Central memory CD4-positive, alpha-beta T cell (primary cell): ENCODE data around the gene ANKRD62.
"Not testable (repeated sequence)": the region's sequence is repeated elsewhere in the genome, so short reads cannot be mapped to it uniquely, and the experiment has no call there.

Experiments used
- DNase-seq: peaks from one replicate; pipeline ENCODE4 v3.0.0; 2022

Gene ANKRD62

DNA sequence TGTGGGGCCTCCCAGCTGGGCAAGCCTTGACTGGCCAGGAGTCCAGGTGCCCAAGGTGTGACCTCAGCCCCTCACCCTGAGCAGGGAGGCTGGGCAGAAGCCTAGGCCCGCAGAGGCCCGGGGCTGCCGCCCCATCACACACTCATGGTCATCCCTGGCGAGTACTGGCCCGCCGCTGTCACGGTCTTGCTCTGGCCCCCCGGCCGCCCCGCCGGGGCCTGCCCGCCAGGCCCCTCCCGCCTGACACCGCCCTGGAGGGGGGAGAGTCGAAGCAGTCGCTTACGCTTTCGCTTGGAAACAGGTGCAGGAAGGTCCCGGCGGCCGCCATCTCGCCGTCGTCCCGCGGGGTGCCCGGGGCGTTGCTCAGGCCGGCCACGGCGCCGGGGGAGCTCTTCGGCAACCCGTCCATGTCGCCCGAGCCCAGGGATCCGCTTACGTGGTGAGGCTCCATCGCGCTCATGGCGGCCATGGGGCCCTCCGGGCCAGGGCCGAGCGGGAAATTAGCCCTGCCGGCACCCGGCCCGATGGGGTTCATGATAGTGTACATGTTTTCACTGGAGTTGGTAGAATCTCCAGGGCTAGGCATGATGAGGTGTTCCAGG, 26.6 kb upstream of the ANKRD62 start:
- no peak for DNase-seq

DNA sequence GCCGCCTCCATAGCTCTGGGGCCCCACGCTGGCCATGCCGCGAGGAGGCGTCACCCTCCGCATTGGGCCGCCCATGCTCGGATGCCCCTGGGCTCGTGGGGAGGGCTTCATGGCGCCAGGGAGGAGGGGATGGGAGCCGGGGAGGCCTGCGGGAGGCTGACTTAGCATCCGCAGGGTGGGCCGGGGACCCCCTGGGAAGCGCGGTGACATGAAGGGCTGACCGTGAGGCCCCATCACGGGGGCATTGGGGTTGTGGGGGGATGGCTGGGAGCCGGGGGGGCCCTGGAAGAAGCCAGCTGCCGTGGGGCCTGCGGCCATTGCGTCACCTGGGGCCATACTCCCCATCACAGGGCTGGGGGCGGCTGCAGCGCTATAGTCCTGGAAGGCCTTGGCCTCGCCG, 26.0 kb upstream of the ANKRD62 start:
- no peak for DNase-seq

- not testable (repeated sequence) for DNase-seq
Observed at GRCh38 chr18:12068316-12068949, 25.2 kb upstream of the ANKRD62 start.

DNA sequence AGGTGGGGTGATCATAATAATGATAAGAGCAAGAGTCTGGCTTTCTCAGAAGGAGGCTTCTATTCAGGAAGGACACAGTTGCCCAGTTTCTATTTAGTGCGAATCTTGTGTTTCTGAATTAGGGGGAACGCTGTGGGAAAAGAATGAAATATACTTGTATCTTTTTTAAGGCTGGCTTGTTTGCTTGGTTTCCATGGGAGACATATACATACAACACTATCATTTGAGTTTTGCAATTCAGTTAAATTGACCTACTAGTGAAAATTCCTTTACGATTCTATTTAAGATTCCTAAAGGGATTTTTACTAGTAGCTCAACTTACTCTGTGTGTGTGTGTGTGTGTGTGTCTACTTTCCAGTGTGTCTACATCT, 24.7 kb upstream of the ANKRD62 start:
- DNase-seq = no peak

DNA sequence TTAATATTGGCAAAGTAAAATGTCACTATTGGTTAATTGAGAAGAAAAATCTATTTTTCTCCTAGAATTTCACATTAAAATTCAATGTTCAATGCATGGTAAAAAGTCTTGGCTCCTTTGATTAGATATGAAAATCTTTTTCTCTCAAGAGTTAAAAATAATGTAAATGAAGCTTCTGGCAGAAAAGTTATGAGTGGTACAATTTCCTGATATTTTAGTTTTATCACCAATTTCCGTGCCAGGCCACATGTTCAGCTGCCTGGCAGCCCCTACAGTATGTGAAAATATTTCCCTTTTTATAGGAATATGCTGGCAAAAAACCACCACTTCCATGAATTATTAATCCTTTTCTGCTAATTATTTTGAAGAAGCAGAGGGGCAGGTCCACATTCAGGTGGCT, 22.6 kb upstream of the ANKRD62 start:
- not testable (repeated sequence) for DNase-seq

GRCh38 chr18:12072996-12073395, 20.6 kb upstream of the ANKRD62 start:
- no peak for DNase-seq

- DNase-seq = no peak
Observed at GRCh38 chr18:12074736-12075135, 18.9 kb upstream of the ANKRD62 start.

DNA sequence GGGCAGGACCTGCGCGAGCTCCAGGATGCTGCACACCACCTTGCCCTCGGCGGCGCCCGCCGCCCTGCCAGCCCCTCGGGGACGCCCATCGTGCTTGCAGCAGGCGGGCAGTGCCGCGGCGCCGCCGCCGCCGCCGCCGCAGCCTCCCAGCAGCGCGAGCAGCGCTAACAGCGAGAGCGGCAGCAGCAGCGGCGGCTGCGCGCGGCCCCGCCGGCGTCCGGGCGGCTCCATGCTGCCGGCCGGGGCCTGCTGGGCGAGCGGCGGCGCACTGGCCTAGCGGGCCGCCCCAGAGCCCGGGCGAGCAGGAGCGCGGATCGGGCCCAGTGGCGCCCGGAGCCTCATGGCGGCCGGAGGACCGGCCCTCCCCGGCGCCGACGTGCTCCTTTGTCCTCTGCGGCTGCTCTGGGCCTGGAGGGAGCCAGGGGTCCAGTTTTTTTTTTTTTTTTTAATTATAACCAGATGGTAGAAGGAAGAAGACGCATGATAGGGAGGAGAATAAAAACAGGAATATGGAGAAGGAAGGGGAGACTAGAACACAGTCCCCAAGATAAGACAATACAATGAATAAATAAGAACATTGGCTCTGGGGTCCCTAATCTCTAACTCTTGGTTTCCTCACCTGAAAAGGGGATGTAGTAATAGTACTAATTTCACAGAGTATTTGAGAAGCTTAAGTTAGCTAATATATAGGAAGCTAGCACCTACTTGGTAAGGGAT, 17.1 kb upstream of the ANKRD62 start:
- no peak for DNase-seq

- DNase-seq = not testable (repeated sequence)
Observed at GRCh38 chr18:12077994-12078393, 15.6 kb upstream of the ANKRD62 start.

DNA sequence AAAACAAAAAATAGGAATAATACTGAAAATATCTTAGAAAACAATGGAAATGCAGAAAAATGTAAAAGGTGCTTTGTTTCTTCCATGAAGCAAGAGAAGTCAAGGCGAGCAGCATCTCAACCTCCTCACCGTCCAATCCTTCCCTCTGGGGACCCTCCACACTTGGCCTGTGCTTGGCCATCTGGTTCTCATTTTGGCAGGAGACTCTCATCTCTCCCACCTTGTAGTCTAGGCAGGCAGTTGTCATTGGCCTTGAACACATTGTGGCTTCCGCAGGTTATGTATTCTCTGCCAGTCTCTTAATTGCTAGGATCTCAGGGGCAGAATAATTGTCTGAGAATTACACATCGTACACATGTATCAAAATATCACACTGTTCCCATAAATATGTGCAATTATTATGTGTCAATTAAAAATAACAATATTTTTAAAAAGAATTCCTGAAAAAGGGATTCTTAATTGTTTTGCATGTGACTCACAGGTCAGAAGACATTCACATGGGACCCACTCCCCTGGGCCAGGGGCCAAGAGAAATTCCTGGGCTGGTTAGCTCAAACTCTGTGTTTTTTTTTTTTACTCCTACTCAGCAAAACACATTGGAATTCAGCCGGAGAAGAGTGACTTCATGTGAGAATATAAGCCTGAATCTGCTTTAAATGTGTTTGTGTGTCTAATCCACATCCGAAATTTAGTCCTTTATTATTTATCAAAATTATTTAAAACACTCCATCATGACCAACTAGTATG, 14.0 kb upstream of the ANKRD62 start:
- DNase-seq = no peak

- no peak for DNase-seq
Observed at GRCh38 chr18:12085136-12085535, 8.5 kb upstream of the ANKRD62 start.

GRCh38 chr18:12085786-12086185, 7.9 kb upstream of the ANKRD62 start:
- no peak for DNase-seq

- DNase-seq = no peak
Observed at GRCh38 chr18:12086249-12086648, 7.4 kb upstream of the ANKRD62 start.

DNA sequence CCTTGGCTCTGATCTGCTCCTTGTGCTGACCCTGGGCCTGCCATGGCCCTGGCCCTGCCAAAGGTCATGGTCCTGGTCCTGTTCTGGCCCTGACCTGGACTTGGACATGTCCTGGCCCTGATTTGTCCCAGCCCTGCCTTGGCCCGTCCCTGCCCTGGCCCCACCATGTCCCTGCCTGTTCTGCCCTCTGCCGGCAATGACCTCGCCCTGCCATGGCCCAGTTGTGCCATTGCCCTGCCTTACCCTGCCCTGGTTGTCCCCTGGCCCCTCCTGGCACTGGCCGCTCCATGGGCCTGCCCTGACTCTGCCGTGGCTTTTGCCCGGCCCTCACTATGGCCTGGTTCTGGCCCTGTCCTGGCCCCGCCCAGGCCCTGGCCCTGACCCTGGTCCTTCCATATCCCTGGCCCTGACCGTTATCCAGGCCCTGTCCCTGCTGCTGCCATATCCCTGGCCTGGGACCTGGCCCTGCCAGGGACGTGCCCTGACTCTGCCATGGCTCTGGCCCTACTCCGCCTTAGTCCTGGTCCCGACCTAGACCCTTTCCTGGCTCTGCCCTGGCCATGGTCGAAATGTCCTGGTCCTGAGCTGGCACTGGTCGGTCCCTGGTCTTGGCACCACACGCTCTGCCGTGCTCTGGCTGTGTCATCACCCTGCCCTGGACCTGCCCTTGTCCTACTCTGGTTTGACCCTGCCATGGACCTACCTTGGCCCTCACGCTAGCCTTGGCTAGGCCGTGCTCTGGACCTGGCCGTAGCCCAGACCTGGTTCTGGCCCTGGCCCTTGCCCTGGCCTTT, 6.8 kb upstream of the ANKRD62 start:
- no peak for DNase-seq

DNA sequence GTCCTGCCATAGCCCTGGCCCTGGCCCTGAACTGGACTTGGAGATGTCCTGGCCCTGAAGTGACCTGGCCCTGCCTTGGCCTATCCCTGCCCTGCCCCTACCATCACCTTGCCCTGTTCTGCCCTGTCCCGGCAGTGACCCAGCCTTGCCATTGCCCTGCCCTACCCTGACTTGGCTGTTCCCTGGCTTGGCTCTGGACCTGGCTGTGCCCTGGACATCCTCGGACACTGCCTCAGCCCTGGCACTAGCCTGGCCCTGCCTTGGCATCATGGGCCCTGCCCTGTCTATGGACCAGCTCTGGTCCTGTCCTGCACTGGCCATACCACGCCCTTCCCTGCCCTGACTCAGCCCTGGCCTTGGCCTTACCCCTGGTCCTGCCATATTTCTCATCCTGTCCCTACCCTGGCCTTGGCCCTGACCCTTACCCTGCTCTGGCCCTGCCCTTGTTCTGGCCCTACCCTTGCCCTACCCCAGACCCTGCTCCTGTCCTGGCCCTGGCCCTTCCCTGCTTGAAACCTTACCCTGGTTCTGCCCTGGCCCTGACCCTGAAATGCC, 6.1 kb upstream of the ANKRD62 start:
- no peak for DNase-seq

GRCh38 chr18:12088096-12088495, 5.5 kb upstream of the ANKRD62 start:
- no peak for DNase-seq

DNA sequence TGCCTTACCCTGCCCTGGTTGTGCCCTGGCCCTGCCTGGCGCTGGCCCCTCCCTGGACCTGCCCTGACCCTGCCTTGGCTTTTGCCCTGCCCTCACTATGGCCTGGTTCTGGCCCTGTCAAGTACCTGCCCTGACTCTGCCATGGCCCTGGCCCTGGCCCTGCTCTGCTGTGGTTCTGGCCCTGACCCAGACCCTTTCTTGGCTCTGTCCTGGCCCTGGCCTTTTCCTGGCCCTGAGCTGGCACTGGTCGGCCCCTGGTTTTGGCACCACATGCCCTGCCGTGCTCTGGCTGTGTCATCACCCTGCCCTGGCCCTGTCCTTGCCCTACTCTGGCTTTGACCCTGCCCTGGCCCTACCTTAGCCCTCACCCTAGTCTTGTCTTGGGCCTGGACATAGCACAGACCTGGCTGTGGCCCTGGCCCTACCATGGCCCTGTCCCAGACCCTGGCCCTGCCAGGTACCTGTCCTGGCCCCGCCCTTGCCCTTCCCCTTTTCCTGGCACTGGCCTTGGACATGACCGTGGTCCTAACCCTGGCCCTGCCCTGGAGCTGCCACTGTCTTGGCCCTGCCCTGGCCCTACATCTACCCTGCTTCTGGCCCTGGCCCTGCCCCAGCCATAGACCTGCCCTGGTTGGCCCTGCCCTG, 4.8 kb upstream of the ANKRD62 start:
- DNase-seq = no peak

- no peak for DNase-seq
Observed at GRCh38 chr18:12091538-12092141, 2.0 kb upstream of the ANKRD62 start.

GRCh38 chr18:12092398-12093229, 1.0 kb upstream of the ANKRD62 start:
- no peak for DNase-seq

DNA sequence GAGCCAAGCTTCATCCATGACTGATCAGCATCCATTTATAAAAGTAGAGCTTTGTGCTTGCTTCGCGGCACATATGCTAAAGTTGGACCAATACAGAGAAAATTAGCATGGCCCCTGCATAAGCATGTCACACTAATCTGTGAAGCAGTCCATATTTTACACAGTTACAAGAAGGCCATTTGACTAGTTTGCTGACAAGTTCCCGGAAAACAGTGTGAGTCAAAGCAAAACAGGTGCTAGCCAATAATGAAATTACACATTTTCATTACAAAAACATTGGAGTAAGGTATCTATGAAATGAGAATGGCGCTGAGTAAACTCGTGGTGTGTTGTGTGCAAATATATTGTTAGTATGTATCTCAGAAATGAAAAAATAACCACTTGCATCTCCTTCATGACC, 4.7 kb downstream of the ANKRD62 start:
- no peak for DNase-seq

DNA sequence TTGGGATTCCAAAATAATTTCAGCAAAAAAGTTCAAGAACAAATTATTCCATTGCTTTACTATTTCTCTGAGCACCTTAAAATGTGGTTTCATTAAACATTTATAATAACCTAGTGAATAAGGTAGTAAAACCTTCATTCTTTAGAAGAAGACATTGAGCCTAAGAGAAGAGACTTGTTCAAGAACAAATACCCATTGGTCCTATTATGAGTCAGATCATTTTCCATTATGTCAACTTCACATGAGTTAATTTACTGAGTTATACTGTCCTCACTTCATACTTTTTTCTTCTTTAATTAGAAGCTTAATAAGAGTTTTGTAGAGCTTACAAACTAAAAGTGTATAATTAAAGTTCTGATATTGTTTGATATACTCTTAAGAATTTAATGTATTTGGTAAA, 5.5 kb downstream of the ANKRD62 start:
- no peak for DNase-seq
